Right lobe of liver (tissue), 4 donors: Measurements from ENCODE around the gene HOMER3.

Experiments
- POLR2A ChIP-seq: fragments of 450-650 bp; IDR thresholded peaks from one replicate; pipeline ENCODE4 v1.6.1; 2017; ENCODE audit warnings: antibody characterized with exemption, mild to moderate bottlenecking
- TF ChIP-seq, protein P1 (sequence below), 4 donors: fragments of 200-600 bp in 3 of 4; fragments of 450-650 bp in 1 of 4; IDR thresholded peaks; one replicate each; pipeline versions ENCODE4 v1.5.1 to v1.8.0; 2016 to 2022; ENCODE audit warnings: antibody characterized with exemption in 4 of 4, mild to moderate bottlenecking in 2 of 4
- donor health status: DM: no; HTN: no; CAD: no.
- donor health status: DM: no; HTN: no; CAD: no.
- donor health status: DM: no; HTN: yes; CAD: no.

DNA sequence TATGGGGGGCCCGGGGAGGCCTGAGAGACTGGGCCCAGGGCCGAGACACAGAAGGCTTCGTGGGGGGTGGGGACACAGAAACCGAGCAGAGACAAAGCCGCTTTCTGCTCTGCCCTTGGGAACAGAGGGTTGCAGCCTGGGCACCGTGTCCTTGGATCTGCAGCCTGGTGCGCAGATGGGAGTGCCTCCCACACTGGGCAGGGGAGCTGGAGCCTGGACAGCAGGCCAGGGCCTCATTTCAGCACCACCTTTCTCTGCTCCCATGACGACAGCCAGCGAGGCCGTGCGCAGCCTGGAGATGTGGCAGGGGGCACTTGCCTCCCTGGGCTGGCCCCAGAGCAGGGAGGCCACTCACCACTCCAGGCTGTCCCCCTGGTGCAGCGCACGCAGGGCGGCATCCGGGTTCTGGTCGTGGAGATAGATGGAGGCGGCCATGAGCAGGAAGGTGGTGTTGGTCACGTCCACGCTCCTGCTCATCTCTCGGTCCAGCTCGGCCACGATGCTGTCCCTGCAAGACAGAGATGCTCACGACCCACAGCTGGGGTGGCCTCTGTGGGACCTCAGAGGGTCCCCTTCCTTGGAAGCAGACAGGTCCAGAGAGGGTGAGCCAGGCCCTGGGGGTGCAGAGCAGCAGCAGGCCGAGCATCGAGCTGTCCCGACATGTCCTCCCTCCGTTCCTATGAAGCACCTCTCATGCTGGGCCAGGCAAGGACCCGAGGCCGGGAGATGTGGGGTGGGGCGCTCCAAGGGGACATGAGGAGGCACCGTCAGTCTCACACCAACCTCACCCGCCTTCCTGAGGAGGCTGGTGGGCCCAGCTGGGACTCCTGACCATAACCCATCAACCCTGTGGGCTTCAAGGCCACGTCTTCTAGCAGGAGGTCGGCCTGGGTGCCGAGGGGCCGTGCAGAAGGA lies 34.2 kb downstream of the HOMER3 start:
- TF ChIP-seq, protein P1, sequence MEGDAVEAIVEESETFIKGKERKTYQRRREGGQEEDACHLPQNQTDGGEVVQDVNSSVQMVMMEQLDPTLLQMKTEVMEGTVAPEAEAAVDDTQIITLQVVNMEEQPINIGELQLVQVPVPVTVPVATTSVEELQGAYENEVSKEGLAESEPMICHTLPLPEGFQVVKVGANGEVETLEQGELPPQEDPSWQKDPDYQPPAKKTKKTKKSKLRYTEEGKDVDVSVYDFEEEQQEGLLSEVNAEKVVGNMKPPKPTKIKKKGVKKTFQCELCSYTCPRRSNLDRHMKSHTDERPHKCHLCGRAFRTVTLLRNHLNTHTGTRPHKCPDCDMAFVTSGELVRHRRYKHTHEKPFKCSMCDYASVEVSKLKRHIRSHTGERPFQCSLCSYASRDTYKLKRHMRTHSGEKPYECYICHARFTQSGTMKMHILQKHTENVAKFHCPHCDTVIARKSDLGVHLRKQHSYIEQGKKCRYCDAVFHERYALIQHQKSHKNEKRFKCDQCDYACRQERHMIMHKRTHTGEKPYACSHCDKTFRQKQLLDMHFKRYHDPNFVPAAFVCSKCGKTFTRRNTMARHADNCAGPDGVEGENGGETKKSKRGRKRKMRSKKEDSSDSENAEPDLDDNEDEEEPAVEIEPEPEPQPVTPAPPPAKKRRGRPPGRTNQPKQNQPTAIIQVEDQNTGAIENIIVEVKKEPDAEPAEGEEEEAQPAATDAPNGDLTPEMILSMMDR (IDR thresholded peaks at IDR 0.05) = no peak
- no peak for TF ChIP-seq POLR2A
